ENCODE measurements around the gene DPF3.
"Not testable (repeated sequence)": the region's sequence is repeated elsewhere in the genome, so short reads cannot be mapped to it uniquely, and the experiment has no call there.

DPF3 gene

DNA sequence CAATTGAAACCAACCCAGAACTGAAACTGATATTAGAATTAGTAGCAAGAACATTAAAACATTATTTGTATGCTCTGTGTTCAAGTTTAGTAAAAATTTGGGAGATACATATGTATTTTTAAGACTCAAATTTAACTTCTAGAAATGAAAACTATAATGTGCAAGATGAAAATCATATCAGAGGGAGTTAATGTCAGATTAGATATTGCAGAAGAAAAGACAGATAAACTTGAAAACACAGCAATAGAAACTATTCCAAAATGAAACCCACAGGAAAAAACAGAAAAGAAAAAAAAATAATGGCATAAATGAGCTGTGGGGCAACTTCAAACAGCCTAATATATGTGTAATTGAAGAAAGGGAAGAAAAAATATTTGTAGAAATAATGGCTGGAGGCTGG lies 134.9 kb downstream of the DPF3 start:
- no peak for DNase-seq

DNA sequence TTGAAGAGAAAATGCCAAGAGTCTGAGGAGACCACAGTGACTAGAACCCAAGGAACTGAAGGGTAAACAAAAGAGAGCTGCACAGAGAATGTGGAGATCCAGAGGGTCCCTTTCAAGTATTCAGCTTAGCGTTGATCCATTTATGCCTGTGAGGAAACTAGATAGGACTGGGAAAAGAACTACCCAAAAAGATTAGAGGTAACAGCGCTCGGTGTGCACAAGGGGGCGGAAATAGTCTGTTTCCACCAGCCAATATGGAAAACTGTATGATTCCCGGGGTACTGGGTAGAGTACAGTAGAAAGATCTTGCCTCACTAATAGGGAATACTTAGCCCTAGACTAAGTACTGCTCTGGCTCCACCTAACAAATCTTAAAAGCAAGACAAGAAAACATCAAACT lies 135.5 kb downstream of the DPF3 start:
- DNase-seq, result no peak

- DNase-seq, result no peak
These were observed 136.9 kb downstream of the DPF3 start for GRCh38 chr14:72756967-72757366.

DNA sequence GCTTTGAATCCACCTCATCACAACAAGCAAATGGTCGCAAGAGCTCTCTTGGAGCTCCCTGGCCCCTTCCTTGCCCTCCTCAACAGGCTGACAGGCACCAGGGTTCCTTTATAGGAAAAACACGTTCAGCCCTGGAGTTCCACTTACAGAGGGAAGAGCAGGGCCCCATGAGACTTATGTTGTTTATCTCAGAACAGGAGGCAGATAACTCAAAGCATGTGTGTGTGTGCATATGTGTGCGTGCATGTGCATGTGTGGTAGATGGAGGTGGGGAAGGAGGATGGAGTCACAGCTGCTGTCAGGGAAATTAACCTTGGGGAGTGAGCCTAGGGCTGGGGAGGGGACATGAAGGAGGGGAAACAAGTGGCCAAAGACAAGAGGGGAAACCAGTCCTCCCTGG lies 138.1 kb downstream of the DPF3 start:
- no peak for DNase-seq

GRCh38 chr14:72754949-72755348 lies 139.0 kb downstream of the DPF3 start:
- DNase-seq, result no peak

- no peak for DNase-seq
These were observed 140.0 kb downstream of the DPF3 start for GRCh38 chr14:72753879-72754400.

- no peak for DNase-seq
These were observed 140.7 kb downstream of the DPF3 start for GRCh38 chr14:72753044-72753710.

GRCh38 chr14:72752034-72752412 lies 141.9 kb downstream of the DPF3 start:
- DNase-seq, result no peak

DNA sequence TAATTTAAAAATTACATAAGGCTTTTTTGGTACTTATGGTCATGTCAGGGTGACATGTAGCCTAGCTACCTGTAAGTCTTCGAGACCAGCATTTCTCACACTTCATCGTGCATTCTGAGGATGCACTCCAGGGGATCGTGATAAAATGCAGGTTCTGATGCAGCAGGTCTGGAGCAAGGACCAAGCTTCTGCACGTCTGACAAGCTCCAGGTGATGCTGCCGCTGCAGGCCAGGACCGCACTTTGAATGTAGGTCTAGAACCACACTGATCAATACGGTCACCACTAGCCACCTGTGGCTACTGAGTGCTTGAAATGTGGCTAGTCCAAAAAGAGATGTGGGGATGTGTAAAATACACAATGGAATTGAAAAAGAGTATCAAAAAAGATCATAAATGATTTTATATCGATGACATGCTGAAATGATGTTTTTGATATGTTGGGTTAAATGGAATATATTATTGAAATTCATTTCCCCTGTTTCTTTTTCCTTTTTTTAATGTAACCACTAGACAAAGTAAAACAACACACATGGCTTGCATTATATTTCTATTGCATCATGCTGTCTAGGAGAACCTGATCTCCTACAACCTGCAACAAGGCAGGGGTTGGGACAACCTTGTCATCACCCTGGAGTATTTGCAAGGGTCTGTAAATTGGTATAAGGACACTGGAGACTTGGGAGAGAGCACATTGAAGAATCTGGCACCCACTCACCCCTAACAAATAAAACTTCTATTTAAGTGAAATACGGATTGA lies 142.4 kb downstream of the DPF3 start:
- no peak for DNase-seq

DNA sequence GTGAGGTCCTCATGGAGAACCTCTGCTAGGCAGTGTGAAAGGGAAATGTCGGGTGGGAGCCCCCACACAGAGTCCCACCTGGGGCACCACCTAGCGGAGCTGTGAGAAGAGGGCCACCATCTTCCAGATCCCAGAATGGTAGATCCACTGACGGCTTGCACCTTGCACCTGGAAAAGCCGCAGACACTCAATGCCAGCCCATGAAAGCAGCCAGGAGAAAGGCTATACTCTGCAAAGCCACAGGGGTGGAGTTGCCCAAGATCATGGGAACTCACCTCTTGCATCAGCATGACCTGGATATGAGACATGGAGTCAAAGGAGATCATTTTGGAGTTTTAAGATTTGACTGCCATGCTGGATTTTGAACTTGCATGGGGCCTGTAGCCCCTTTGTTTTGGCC lies 145.0 kb downstream of the DPF3 start:
- DNase-seq, result not testable (repeated sequence)

DNA sequence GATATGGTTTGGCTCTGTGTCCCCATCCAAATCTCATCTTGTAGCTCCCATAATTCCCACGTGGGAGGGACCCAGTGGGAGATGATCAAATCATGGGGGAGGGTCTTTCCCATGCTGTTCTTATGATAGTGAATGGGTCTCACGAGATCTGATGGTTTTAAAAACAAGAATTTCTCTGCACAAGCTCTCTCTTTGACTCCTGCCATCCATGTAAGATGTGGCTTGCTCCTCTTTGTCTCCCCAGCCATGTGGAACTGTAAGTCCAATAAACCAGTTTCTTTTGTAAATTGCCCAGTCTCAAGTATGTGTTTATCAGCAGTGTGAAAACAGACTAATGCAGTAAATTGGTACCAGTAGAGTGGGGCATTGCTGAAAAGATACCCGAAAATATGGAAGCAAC lies 146.2 kb downstream of the DPF3 start:
- DNase-seq, result no peak

DNA sequence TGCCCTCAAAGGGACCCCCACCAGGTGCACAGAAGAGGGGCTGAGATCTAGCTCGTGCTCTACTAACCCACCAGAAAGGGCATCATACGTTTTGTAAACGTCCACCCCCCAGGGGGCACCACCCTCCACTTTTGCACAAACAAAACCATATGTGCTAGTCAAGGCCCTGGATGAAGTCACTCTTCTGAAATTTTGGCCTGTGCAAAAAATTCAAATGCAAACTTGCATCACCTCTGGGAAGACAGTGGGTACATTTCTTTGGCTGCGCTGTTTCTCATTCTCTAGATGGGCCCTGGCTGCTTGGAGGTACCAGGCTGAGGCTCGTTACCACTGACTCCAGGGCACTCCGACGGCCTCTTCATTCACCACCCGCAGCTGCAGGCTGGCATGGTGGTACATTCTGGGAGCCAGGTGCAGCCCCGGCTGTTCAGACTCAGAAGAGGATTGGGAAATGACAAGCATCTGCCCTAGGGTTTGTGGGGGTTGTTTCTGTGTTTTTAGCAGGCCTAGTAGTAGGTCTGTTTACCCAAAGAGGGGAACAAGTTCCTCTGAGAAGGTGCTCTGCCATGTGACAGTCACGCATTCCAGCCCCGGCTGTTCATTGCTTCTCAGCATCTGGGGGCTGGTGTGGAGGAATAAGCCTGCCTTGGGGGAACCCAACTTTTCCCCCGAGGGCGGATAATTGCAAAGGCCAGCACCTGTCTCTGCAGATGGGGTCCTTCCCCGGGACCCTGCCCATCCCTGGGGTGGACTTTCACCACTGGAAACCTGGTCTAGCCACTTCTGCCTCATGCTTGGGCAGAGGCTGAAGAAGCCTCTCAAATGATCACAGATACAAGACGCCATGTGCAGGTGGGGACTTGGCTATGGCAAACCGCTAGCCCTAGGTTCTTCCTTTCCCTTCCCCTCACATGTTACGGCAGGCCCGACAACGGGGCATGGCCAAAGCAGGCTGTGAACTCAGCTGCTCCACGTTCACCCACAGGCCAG lies 147.6 kb downstream of the DPF3 start:
- DNase-seq, result peak; percentile 92

- peak; percentile 87 for DNase-seq
These were observed 148.4 kb downstream of the DPF3 start for GRCh38 chr14:72745546-72745945.

DNA sequence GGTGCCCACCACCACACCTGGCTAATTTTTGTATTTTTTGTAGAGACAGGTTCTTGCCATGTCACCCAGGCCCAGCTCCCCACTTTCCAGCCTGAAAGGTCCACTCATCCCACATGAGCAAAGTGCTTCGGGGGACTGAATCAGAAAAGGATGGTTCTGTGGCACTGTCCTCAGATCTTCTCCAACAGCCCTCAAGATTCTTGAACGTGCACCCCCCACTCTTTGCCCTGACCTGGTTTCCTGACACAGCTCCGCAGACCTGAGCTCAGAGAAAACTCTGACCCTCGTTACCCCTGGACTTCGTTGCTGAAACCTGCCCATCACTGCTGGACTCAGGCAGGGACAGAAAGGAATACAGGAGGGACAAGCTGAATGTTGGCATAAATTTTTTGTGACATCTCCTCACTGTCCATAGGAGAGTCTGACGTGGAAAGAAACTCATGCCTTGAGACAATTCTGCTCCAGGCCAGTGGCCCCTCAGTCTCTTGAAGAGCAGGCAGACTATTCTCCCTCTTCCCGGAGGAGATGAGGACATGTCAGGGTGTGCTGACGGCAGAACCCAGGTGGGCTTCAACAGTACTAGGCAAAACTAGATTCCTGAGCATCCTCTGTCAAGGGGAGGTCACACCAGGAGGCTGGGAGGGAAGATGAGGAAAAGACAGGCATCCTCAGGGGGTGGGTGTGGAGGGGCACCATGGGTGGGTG lies 149.3 kb downstream of the DPF3 start:
- DNase-seq, result no peak

GRCh38 chr14:72743626-72744025 lies 150.3 kb downstream of the DPF3 start:
- DNase-seq, result no peak

- DNase-seq, result no peak
These were observed 151.1 kb downstream of the DPF3 start for GRCh38 chr14:72742838-72743195.

DNA sequence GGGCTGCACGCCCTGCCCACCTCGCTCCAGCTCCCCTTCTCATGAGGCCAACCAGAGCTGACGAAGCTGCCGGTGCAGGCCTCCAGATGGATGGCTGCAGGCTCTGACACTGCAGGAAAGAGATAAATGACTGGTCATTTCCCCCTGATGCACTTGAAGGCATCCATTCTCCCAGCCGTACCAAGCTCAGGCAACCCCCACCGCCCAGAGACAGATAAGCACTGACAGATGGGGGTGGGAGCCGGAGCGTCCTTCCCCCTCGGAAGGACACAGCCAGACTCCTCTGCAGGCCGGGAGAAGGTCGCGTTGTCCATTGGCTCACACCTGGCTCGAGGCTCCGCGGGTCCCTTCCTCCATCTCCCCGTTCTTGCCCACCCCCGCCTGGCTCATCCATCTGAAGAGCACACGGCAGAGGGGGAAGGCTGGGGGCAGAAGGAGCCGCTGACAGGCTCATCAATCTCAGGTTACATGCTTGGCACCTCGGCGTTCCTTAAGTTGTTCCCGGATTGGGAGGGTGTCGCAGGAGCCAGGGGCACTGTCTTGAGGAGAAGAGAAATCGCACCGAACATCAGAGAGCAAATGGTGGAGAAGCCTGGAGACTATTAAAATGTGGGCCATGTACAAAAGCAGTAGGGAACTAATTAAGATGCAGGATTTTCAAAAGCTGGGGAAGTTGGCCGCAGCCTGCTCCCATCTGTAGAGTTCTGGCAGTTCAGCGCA lies 151.6 kb downstream of the DPF3 start:
- no peak for DNase-seq

- no peak for DNase-seq
These were observed 152.1 kb downstream of the DPF3 start for GRCh38 chr14:72741826-72742117.

DNA sequence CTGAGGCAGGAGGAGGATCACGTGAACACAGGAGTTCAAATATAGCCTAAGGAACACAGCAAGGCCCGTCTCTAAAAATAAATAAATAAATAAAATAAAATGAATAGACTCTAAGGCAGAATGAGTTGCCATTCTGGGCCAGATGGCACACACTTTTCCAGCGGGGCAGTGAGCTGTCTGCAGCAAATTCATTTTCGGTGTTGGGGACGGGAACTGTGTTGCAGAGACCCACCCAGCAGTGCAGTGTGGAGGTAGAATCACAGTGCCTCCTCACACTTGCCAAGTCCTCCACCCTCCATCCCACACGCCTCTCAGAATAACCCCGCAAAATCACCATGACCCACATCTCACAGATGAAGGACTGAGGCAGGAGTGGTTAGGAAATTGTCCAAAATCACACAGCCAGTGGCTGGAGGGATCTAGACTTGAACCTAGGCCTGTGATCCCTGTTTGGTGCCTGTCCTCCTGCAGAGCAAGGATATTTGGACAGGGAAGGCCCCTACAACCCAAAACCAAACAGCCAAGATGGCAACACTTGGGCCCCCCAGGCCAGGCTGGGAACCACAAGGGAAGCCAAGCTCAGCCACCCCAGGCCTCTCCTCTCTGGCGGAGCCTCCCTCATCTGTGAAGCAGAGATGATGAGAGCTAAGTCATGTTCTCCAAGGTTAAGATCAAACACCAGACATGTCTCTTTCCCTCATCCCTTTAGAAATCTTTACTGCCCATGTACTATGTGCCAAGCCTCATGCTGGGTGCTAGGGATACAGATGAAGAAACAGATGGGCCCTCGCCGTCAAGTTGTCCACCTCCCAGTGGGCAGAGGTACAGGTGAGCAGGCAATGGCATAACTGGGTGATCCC lies 152.7 kb downstream of the DPF3 start:
- no peak for DNase-seq

- DNase-seq, result no peak
These were observed 153.4 kb downstream of the DPF3 start for GRCh38 chr14:72740504-72740961.
